Activated CD4-positive, alpha-beta memory T cell treated with anti-CD3 and anti-CD28 coated beads for 36 hours (primary cell): ENCODE measurements around the gene REEP1. TPM values are rescaled to one million over a fixed set of nuclear protein-coding genes. Genes with fewer than 3 reads are reported as not detected.
"Not testable (repeated sequence)": the region's sequence is repeated elsewhere in the genome, so short reads cannot be mapped to it uniquely, and the experiment has no call there.

ENCODE experiments used
- CTCF ChIA-PET: fragments of 350-600 bp; sonication (Branson Sonifier 250); formaldehyde crosslinking; loops from one replicate; lab custom pipeline; 2021; ENCODE audit warnings: antibody characterized with exemption, inconsistent platforms; lab: Charles Lee
- POLR2A ChIA-PET: fragments of 350-600 bp; sonication (Branson Sonifier 250); formaldehyde crosslinking; loops from one replicate; lab custom pipeline; 2021; ENCODE audit warnings: antibody characterized with exemption; lab: Charles Lee
- DNase-seq: peaks from one replicate; pipeline ENCODE4 v3.0.0-alpha.2; 2020
- H3K27ac Mint-ChIP-seq: one replicate; pipeline ENCODE4 v1.8.0; 2021; ENCODE audit warnings: mixed read lengths
- H3K27me3 Mint-ChIP-seq: one replicate; pipeline ENCODE4 v1.8.0; 2021; ENCODE audit warnings: mixed read lengths
- H3K36me3 Mint-ChIP-seq: one replicate; pipeline ENCODE4 v1.8.0; 2021; ENCODE audit warnings: mixed read lengths
- H3K4me1 Mint-ChIP-seq: one replicate; pipeline ENCODE4 v1.8.0; 2021; ENCODE audit warnings: low read depth, mixed read lengths
- H3K4me3 Mint-ChIP-seq: one replicate; pipeline ENCODE4 v1.8.0; 2021; ENCODE audit warnings: mild to moderate bottlenecking, mixed read lengths
- H3K9me3 Mint-ChIP-seq: one replicate; pipeline ENCODE4 v1.8.0; 2021; ENCODE audit warnings: mixed read lengths
- intact Hi-C: fragments of 100-400 bp; cut with micrococcal nuclease; formaldehyde crosslinking; loops from one replicate; pipeline ENCODE4 v1.15.1; 2023
- total RNA-seq, 2 experiments: library from RNA; stranded (reverse); gene quantifications; one replicate each; pipeline ENCODE4 v1.2.3, GENCODE V29; 2021

REEP1 gene
- total RNA-seq, 2 experiments from 2014 or later = 0.07 to 0.15 TPM

- CTCF ChIA-PET, H3K27me3 Mint-ChIP-seq, H3K36me3 Mint-ChIP-seq, intact Hi-C loops, POLR2A ChIA-PET, H3K4me3 Mint-ChIP-seq, H3K27ac Mint-ChIP-seq, H3K4me1 Mint-ChIP-seq, DNase-seq, H3K9me3 Mint-ChIP-seq: not testable (repeated sequence)
These were observed 92.2 kb downstream of the REEP1 start for GRCh38 chr2:86245222-86245621.

- H3K4me1 Mint-ChIP-seq, CTCF ChIA-PET, H3K4me3 Mint-ChIP-seq, H3K9me3 Mint-ChIP-seq, H3K27ac Mint-ChIP-seq, intact Hi-C loops, DNase-seq, H3K36me3 Mint-ChIP-seq, POLR2A ChIA-PET, H3K27me3 Mint-ChIP-seq: not testable (repeated sequence)
These were observed 92.6 kb downstream of the REEP1 start for GRCh38 chr2:86244781-86245180.

- no peak for DNase-seq
- ChIA-PET POLR2A (no interaction called here), CTCF (no interaction called here)
- H3K4me1 Mint-ChIP-seq = no peaks in the 10 kb centered on the region
- intact Hi-C loops = no loop called here
- no peak overlapping the region for H3K4me3 Mint-ChIP-seq
- H3K27ac Mint-ChIP-seq = no peak overlapping the region
- no peaks in the 10 kb centered on the region for H3K27me3 Mint-ChIP-seq
- no peaks in the 10 kb centered on the region for H3K36me3 Mint-ChIP-seq
- H3K9me3 Mint-ChIP-seq = no peaks in the 10 kb centered on the region
These were observed 93.3 kb downstream of the REEP1 start for GRCh38 chr2:86243950-86244733.

GRCh38 chr2:86243272-86243671 lies 94.2 kb downstream of the REEP1 start:
- intact Hi-C loops = no loop called here
- no peak overlapping the region for H3K27ac Mint-ChIP-seq
- no peak for DNase-seq
- H3K4me3 Mint-ChIP-seq = no peak overlapping the region
- CTCF ChIA-PET = no interaction called here
- H3K36me3 Mint-ChIP-seq = no peaks in the 10 kb centered on the region
- H3K9me3 Mint-ChIP-seq = no peaks in the 10 kb centered on the region
- POLR2A ChIA-PET = no interaction called here
- H3K27me3 Mint-ChIP-seq = no peaks in the 10 kb centered on the region
- H3K4me1 Mint-ChIP-seq = peaks cover 5% of the 10 kb centered on the region

- no peak for DNase-seq
- H3K9me3 Mint-ChIP-seq = no peaks in the 10 kb centered on the region
- H3K27me3 Mint-ChIP-seq = no peaks in the 10 kb centered on the region
- H3K36me3 Mint-ChIP-seq = no peaks in the 10 kb centered on the region
- intact Hi-C loops = no loop called here
- H3K27ac Mint-ChIP-seq = no peak overlapping the region
- peaks cover 7% of the 10 kb centered on the region for H3K4me1 Mint-ChIP-seq
- ChIA-PET POLR2A (no interaction called here), CTCF (no interaction called here)
- no peak overlapping the region for H3K4me3 Mint-ChIP-seq
These were observed 95.8 kb downstream of the REEP1 start for GRCh38 chr2:86241611-86242010.

- no peaks in the 10 kb centered on the region for H3K27me3 Mint-ChIP-seq
- no peaks in the 10 kb centered on the region for H3K9me3 Mint-ChIP-seq
- ChIA-PET POLR2A (no interaction called here), CTCF (no interaction called here)
- no peak overlapping the region for H3K27ac Mint-ChIP-seq
- no peaks in the 10 kb centered on the region for H3K36me3 Mint-ChIP-seq
- H3K4me3 Mint-ChIP-seq = no peak overlapping the region
- peaks cover 7% of the 10 kb centered on the region for H3K4me1 Mint-ChIP-seq
- intact Hi-C loops = no loop called here
- no peak for DNase-seq
These were observed 97.2 kb downstream of the REEP1 start for GRCh38 chr2:86240251-86240650.

GRCh38 chr2:86239745-86240144 lies 97.7 kb downstream of the REEP1 start:
- Mint-ChIP-seq H3K4me1 (peaks cover 7% of the 10 kb centered on the region), H3K27ac (no peak overlapping the region), H3K36me3 (no peaks in the 10 kb centered on the region), H3K27me3 (no peaks in the 10 kb centered on the region), H3K9me3 (no peaks in the 10 kb centered on the region), H3K4me3 (no peak overlapping the region)
- CTCF ChIA-PET = no interaction called here
- POLR2A ChIA-PET = no interaction called here
- DNase-seq = no peak
- intact Hi-C loops = no loop called here

GRCh38 chr2:86239326-86239725 lies 98.1 kb downstream of the REEP1 start:
- ChIA-PET CTCF (no interaction called here), POLR2A (no interaction called here)
- intact Hi-C loops = no loop called here
- Mint-ChIP-seq H3K4me3 (no peak overlapping the region), H3K36me3 (no peaks in the 10 kb centered on the region), H3K27ac (no peak overlapping the region), H3K9me3 (no peaks in the 10 kb centered on the region), H3K27me3 (no peaks in the 10 kb centered on the region), H3K4me1 (peaks cover 7% of the 10 kb centered on the region)
- no peak for DNase-seq

GRCh38 chr2:86238354-86238753 lies 99.1 kb downstream of the REEP1 start:
- DNase-seq = peak; percentile 66
- no peaks in the 10 kb centered on the region for H3K36me3 Mint-ChIP-seq
- no peak overlapping the region for H3K27ac Mint-ChIP-seq
- no peaks in the 10 kb centered on the region for H3K27me3 Mint-ChIP-seq
- ChIA-PET POLR2A (no interaction called here), CTCF (interaction anchor here (1.2 kb wide), 1 partner anchor 17 kb away, joined by 6 read pairs; no protein-coding TSS in a partner anchor)
- no peaks in the 10 kb centered on the region for H3K9me3 Mint-ChIP-seq
- intact Hi-C loops = no loop called here
- no peak overlapping the region for H3K4me3 Mint-ChIP-seq
- peaks cover 7% of the 10 kb centered on the region for H3K4me1 Mint-ChIP-seq

- CTCF ChIA-PET = interaction anchor here (1.2 kb wide), 1 partner anchor 16 kb away, joined by 6 read pairs; no protein-coding TSS in a partner anchor
- intact Hi-C loops = no loop called here
These were observed 100.3 kb downstream of the REEP1 start for GRCh38 chr2:86237172-86237571.

GRCh38 chr2:86235196-86235980 lies 102.0 kb downstream of the REEP1 start:
- POLR2A ChIA-PET = no interaction called here
- CTCF ChIA-PET = interaction anchor here (2.2 kb wide), 1 partner anchor 14 kb away, joined by 10 read pairs; no protein-coding TSS in a partner anchor
- Mint-ChIP-seq H3K27me3 (no peaks in the 10 kb centered on the region), H3K27ac (no peak overlapping the region), H3K4me1 (peaks cover 7% of the 10 kb centered on the region), H3K36me3 (no peaks in the 10 kb centered on the region), H3K9me3 (no peaks in the 10 kb centered on the region), H3K4me3 (no peak overlapping the region)
- intact Hi-C loops = no loop called here
- DNase-seq = no peak

More at GRCh38 chr2:86237172-86237571, 100.3 kb downstream of the REEP1 start:
- Mint-ChIP-seq H3K4me1 (peaks cover 7% of the 10 kb centered on the region), H3K4me3 (no peak overlapping the region), H3K27ac (no peak overlapping the region), H3K9me3 (no peaks in the 10 kb centered on the region), H3K27me3 (no peaks in the 10 kb centered on the region), H3K36me3 (no peaks in the 10 kb centered on the region)
- POLR2A ChIA-PET = no interaction called here
- no peak for DNase-seq

- Mint-ChIP-seq H3K4me3 (no peak overlapping the region), H3K36me3 (no peaks in the 10 kb centered on the region), H3K4me1 (peaks cover 7% of the 10 kb centered on the region), H3K27ac (no peak overlapping the region), H3K9me3 (no peaks in the 10 kb centered on the region), H3K27me3 (no peaks in the 10 kb centered on the region)
- CTCF ChIA-PET = interaction anchor here (2.2 kb wide), 1 partner anchor 13 kb away, joined by 10 read pairs; no protein-coding TSS in a partner anchor
- intact Hi-C loops = no loop called here
- POLR2A ChIA-PET = no interaction called here
- DNase-seq = no peak
These were observed 102.8 kb downstream of the REEP1 start for GRCh38 chr2:86234563-86235131.
